Measurements from ENCODE around the gene CEP112. TPM values are rescaled to one million over a fixed set of nuclear protein-coding genes. Genes with fewer than 3 reads are reported as not detected.
"Not testable (repeated sequence)": the region's sequence is repeated elsewhere in the genome, so short reads cannot be mapped to it uniquely, and the experiment has no call there.

CEP112 gene
- total RNA-seq, 1 donor from 2014 or later = 20.7 TPM

DNA sequence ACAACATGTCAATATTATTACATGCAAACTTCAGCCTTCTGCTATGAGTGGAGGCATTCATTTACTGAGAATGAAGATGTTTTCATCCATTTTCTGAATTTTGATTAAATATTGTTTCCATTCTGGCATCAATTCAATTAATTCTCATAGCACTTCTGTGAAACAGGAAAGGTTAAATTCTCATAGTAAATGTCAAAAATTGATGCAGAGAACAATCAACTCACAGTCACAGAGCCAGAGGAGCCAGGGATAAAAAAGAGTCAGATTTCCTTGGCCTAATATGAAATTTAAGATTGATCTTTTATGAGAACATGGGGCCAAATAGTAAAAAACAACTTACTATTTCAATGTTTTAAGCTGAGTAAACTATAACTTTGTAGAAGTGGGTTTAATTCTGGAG lies 446.7 kb downstream of the CEP112 start:
- intact Hi-C loops (cut with DNase I) = no loop called here
- no peak for DNase-seq
- ATAC-seq (ENCODE audit: poor library complexity) = no peak

DNA sequence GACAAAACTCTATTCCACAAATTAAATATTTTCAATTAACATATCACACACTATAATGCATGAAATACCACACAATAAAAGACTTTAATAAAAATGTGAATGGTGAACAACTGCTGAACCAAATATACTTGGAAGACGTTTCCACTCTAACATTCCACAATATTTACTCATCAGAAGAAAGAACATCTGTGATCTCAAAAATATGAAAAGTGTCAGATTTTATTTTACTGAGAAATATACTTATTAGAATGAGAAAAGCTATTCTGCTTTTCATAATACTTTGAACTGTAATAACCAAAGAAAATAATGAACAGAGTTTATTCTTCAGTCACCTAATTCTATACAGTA lies 448.7 kb downstream of the CEP112 start:
- intact Hi-C loops (cut with DNase I) = no loop called here
- ATAC-seq (ENCODE audit: poor library complexity) (no peak), DNase-seq (no peak)

DNA sequence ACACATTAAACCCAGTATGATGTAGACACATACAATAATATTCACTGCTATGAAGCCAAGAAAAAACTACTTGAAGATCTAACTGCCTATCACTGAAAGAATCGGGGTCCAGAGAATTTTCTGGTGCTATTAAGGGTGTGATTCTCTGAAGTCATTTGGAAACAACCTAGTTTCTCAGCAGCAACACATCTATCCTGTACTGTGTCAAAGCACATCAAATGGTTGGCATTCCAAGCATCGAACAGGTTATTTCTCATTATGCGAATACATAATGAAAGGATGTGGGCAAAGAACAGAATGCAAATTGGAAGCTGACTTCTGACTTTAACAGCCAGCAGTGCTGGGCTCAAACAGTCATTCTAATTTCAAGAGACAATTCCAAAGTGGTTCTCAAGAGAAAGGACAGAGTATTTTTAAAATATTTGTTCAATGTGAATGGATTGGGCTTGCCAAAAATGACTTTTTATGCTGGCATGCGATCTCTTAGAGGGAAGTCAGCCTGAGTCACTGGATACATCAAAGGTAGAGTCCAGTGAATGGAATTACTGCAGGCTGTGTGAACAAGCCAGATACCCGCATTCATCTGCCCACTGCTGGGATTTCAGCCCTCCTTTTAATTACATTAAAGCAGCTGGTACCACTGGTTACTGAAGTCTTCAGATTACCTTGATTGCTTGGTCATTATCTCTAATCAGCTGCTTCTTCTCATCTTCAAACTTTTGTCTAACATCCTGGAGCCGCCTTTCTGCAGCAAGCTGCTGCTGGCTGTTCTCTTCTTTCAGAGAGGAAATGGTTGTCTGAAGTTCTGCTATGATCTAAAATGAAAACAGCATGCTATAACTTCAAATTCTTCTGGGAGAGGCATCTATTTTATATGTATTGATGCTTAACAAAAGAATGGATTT lies 449.3 kb downstream of the CEP112 start:
- DNase-seq (no peak), ATAC-seq (ENCODE audit: poor library complexity) (peak; percentile 56)
- intact Hi-C loops (cut with DNase I) = no loop called here

DNA sequence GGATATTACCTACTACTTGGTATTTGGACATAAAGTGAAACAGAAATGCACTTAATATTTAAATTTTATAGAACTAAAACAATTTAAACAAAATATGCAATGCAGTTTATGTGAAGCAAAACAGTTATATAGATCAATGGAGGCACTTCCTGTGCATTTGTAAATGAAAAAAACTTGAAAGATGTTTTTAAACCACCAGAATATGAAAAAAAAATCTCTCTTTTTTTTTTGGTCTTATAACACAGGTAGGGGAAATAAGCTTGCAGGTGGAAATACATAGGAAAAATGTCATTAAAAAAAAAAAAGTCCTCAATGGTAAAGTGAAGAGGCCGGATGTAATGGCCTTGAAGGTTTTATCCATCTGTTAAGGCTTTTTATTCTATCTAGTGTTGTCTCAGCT lies 450.2 kb downstream of the CEP112 start:
- intact Hi-C loops (cut with DNase I) = no loop called here
- ATAC-seq (ENCODE audit: poor library complexity) (no peak), DNase-seq (no peak)

DNA sequence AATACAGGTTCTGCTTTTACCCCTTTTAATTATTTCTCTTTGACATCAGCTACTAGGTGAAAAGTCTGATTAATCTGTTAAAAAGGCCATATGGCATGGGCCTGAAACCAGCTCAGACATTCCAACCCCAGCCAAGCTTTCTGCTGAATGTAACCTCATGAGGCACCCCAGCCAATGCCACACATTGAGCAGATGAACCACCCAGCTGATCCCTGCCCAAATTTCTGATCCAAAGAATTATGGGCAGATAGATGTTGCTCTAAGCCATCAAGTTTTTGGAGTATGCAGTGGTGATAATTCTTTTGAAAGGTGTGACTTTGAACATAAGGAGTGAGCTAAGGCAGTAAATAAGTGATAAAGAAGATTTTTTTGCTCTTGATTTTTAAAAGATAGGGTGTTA lies 452.9 kb downstream of the CEP112 start:
- intact Hi-C loops (cut with DNase I) = no loop called here
- DNase-seq = no peak
- no peak for ATAC-seq (ENCODE audit: poor library complexity)

DNA sequence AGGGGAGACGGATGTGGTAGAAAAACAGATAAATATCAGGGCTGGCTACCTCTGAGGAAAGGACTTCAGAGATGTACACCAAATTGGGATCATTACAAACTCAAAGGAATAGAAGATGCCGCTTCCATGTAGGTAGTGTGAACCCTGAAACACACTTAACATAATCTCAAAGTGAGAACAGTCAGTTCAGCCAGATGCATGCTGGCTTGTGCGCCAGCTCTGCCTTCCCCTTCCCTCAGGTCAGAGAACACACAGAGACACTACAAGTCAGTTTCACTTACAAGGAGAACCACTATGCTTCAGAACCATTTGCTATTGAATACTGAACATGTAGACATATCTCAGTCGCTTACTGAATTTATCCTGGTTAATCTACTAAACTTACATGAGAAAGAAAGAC lies 454.5 kb downstream of the CEP112 start:
- DNase-seq = peak; percentile 40
- peak; percentile 93 for ATAC-seq (ENCODE audit: poor library complexity)
- intact Hi-C loops (cut with DNase I) = no loop called here

DNA sequence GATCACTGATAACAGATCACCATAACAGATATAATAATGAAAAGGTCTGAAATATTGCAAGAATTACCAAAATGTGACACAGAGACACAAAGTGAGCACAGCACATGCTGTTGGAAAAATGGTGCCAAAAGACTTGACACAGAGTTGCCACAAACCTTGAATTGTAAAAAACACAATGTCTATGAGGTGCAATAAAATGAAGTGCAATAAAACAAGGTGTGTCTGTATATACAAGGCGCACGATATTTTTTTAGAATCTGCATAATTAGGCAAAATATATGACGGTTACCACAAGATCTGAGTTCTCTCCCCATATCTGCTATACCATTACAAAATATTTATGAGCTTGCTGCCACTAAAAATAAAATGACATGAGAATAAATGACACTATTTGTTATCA lies 458.6 kb downstream of the CEP112 start:
- DNase-seq = no peak
- intact Hi-C loops (cut with DNase I) = no loop called here

DNA sequence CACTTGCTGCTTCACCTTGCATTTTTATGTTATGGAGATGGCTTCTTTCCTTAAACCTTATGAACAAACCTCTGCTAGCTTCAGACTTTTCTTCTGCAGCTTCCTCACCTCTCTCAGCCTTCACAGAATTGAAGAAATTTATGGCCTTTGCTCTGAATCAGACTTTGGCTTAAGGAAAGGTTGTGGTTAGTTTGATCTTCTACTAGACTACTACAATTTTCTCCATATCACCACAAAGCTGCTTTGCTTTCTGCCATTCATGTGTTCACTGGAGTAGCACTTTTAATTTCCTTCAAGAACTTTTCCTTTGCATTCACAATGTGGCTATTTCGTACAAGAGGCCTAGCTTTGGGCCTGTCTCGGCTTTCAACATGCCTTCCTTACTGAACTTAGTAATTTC lies 459.3 kb downstream of the CEP112 start:
- intact Hi-C loops (cut with DNase I) = not testable (repeated sequence)

More for the DNA sequence above, 458.6 kb downstream of the CEP112 start:
- ATAC-seq (ENCODE audit: poor library complexity) = no peak

DNA sequence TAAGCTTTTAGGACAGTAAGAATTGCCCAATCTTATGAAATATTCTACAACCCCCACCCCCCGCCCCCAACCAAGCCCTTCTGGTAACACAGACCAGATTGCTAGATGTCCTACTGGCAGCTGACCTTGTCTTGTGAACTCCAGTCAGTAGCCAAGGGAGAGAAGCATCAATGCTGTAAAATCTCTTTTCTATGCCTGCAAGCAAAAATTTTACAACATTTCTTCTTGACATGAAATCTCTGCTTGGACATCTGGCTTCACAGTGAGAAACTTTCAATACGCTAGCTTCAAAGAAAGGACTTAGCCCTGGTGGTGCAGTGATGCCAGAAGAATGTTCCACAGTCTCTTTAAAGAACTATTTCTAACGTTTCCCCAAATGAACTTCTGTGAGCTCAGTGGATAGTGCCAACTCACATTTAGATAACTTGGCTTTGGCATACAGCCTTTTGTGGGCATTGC lies 461.2 kb downstream of the CEP112 start:
- DNase-seq (no peak), ATAC-seq (ENCODE audit: poor library complexity) (peak; percentile 82)
- intact Hi-C loops (cut with DNase I) = no loop called here

More for the DNA sequence above, 459.3 kb downstream of the CEP112 start:
- not testable (repeated sequence) for ATAC-seq (ENCODE audit: poor library complexity); DNase-seq

DNA sequence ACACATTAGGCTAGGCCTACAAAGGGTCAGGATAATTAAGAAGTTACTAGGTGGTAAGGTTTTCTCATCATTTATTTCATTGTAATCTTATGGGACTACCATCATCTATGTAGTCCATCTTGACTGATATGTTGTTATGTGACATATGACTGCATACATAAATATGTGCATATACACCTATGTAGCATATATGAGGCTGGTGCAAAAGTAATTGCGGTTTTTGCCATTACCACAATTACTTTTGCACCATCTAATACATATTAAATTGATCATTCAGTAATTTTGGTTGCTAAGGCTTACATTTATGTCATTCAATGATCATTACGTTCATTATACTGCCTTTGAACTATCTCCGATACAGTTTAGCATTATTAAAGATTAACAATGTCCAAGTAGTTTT lies 462.7 kb downstream of the CEP112 start:
- DNase-seq (no peak), ATAC-seq (ENCODE audit: poor library complexity) (no peak)
- intact Hi-C loops (cut with DNase I) = no loop called here

DNA sequence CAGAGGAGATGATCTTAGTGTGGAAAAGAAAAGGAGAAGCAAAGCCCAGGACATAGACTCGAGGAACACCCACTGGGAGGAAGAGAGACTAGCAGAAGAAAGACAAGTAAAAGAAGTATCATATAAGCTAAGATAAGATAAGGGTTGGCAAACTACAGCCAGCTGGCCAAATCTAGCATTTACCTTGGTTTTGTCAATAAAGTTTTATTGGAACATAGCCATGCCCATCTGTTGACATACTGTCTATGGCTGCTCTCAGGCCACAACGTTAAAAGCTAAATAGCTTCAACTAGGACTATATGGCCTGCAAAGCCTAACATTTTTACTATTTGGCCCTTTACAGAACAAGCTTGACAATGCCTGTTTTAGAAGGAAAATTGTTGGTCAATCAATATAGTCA lies 464.1 kb downstream of the CEP112 start:
- intact Hi-C loops (cut with DNase I) = no loop called here
- no peak for DNase-seq
- no peak for ATAC-seq (ENCODE audit: poor library complexity)

DNA sequence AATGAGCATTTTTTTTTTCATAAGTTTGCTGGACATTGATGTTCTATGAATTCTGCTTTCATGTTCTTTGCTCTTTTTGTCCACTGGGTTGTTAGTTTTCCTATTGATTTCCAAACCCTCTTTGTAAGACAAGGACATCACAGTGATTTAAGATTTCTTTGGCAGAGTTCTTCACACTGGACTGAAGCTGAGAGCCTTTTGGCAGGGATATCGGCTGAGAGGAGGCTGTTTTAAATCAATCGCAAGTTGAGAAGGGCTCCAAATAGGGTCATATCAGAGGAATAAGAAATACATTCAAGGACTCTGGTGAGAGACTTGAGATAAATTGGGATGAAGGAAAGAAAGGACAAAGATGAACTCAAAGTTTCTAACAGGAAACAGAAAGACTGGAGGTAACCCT lies 464.7 kb downstream of the CEP112 start:
- intact Hi-C loops (cut with DNase I) = no loop called here
- ATAC-seq (ENCODE audit: poor library complexity) (no peak), DNase-seq (no peak)

DNA sequence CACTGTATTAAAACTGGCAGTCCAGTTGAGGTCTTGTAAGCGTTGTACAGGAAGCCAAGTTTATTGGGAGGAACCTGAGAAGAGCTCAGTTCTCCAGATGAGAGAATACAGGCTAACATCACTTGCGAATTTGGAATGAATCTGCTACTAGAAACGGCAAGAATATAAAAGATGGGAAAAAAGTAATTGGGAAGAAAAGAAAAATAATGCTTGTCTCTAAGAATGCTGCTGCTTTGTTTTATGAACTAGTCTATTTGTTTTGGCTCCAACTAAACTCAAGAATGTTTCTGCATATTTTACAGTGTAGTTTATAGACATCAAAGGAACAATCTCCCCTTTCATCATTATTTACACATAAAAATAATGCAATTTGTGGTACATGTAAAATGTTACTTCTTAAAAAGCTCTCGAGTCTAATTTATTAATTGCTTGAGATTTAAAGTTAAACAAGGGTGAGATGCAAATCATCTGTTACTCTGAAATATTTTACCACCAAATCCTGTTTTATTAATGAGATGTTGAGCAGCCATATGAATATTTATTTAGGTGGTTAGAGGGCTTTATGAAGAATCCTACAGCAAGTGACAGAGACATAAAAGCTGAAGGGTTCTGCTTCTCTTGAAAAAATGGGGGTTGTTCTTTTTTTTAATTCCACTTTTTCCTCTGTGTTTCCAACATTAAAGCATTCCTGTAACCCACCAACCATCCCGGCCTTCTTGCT lies 468.3 kb downstream of the CEP112 start:
- intact Hi-C loops (cut with DNase I) = no loop called here
- ATAC-seq (ENCODE audit: poor library complexity) (no peak), DNase-seq (no peak)

DNA sequence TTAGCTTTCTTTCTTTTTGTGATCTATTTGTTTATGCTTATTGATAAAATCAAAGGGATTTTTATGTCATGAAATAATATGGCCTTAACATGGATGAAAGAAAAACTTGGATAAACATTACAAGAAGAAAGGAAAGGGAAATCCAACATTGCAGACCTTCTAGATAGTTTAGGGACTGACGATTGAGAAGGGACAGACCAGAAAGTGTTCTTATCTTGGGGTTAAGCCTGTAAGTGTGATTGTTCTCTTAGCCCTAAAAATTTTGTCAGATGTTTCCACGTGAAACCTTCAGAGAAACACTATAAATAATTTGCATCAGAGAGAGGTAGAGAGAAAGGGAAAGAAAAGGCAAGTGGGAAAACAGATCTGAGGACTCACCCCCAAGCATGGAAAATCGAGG lies 473.3 kb downstream of the CEP112 start:
- DNase-seq (no peak), ATAC-seq (ENCODE audit: poor library complexity) (no peak)
- intact Hi-C loops (cut with DNase I) = no loop called here

DNA sequence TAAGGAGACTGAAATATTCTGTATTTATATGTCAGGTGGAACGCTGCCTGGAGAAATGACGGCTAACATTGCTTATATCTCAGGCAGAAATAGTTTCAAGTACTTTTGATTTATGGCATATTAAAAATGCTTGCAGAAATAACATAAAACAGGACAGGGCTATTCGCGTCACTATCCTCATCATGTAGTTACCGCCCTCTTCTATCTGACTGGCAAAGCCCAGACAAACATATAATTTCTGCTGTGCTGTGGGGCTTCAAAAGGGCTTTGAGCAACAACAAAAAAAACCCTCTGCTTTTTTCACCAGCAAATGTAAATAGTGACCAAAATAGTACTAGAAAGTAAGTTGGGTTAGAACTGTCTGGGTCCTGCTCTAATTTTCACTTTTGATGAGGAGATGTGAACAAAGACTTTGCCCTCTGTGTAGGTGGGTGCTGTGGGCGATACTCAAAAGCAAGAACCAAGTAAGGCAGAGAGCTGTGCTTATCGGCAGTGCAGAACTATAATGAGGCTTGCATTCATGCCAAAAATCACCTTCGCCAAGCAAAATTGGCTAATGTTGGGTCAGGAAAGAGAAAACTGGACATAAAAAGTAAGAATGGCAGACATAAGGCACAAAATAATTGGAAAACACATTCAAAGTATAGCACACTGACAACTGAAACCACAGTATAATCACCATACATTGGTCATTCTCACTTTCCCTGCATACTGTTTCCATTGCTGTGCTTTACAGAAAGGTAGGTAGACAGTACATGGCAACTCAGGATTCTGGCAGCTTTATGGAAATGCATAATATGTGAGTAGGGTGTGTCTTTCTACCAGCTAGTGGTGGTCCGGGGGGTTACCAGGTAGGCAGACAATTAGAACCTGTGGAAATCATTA lies 479.3 kb downstream of the CEP112 start:
- no peak for ATAC-seq (ENCODE audit: poor library complexity)
- intact Hi-C loops (cut with DNase I) = no loop called here
- DNase-seq = no peak

DNA sequence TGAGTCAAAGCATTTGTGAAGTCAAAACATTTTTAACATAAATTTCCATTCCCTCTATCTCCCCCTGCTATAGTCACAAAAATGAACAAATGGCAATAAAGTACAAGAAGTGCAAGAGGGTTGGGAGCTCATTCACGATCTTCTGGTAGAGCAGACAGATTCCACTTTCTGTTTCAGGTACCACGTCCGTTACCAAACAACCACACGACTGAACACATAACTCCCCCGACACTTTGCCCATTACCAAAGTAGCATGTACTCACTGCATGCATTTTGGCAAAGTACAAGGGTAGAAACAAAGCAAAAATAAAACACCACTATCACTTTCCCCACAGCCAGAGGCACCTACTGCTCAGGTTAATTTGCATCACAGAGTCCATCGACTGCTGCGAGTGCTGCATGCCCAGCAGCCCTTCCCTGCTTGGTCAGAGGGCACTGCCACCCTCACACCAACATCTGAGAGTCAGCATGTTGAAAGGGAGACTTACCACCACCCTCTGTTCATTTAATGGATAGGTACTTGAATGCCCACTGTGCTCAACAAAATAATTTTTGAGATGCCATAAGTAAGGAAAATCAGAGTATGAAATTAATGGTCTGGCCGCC lies 480.2 kb downstream of the CEP112 start:
- no peak for ATAC-seq (ENCODE audit: poor library complexity)
- intact Hi-C loops (cut with DNase I) = no loop called here
- no peak for DNase-seq

DNA sequence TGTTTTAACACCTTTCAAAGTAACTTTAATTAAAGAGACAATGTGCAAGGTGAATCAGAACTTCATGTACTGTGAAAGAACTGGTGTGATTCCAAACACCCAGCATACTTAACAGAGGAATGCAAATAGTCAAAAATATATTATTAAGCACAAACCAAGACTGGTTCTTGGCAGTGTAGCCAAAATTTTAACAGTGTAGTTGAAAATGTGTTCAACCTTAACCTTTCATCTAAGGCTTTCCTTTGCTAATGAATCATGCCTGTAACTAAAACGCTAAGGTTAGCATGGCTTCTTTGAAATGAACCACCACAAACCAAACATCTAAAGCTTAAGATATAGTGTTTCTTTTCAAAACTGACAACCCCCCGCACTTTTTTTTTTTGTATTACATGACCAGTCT lies 484.2 kb downstream of the CEP112 start:
- ATAC-seq (ENCODE audit: poor library complexity) (no peak), DNase-seq (no peak)
- intact Hi-C loops (cut with DNase I) = no loop called here

DNA sequence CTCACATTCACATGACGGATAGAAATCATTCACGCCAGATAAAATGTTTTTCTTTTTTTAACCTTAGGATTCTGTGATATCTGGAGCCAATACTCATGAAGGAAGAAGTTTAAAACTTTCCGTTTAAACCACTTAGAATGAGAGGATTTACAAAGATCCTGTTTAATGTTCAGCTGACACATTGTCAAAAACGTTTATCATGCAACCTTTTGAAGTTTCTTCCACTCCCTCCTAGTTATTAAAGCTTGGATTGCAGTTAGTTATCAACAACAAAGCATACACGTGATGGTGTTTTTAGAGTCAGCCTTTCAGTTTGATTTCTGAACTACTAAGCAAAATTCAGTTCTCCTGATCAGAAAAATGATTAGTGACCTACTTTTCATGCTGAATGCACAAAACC lies 487.2 kb downstream of the CEP112 start:
- intact Hi-C loops (cut with DNase I) = no loop called here
- DNase-seq = no peak

DNA sequence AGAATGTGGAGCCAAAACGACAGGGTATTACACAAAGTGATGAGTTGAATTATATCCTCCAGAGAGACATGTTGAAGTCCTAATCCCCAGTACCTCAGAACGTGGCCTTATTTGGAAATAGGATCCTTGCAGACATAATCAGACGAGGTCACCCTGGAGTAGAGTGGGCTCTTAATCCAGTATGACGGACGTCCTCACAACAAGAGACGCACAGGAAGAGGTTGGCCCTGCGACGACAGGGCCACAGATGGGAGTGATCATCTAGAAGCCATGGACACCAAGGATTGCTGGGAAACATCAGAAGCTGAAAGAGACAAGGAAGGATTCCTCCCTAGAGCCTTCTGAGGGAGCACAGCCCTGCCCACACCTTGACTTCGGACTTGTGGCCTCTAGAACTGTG lies 488.0 kb downstream of the CEP112 start:
- intact Hi-C loops (cut with DNase I) = no loop called here
- no peak for ATAC-seq (ENCODE audit: poor library complexity)
- no peak for DNase-seq

More for the DNA sequence above, 487.2 kb downstream of the CEP112 start:
- ATAC-seq (ENCODE audit: poor library complexity) = no peak
